ENCODE measurements around the gene TTC28.

The TTC28 gene

DNA sequence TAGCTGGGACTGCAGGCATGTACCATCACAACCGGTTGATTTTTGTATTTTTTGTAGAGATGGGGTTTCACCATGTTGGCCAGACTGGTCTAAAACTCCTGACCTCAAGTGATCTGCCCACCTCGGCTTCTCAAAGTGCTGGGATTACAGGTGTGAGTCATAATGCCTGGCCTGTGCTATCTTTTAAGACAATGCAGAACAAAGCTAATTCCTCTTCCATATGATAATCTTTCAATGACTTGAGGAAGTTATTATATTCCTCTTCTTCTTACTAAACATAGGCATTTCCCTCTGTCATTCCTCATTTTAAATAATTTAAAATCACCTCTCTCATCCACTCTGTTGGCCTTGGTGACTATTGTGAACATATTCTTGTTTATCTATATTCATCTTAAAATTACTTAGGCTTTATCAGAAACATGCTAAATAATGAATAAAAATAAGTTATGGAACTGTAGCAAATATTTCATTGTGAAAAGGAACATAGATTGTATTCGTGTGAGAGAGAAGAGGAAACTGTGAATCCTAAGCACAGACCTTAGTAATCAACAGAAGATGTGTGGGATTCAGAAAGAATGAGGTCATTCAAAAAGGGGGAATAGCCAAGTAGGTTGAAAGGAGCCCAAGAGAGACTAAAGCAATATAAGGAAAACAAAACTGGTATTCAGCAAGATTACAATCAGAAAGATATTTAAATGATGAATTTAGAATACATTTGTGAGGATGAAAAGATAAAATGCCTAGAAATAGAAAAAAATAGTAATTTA is 269.4 kb downstream of the TTC28 start:
- no peaks in the 10 kb centered on the region for H3K27me3 Mint-ChIP-seq (ENCODE audit: low read depth)
- H3K27ac Mint-ChIP-seq: peak overlapping the region in 2 of 3 experiments; percentile 2 to 23
- H3K36me3 Mint-ChIP-seq (ENCODE audit: low read depth): peaks cover 7% of the 10 kb centered on the region
- peaks cover 50% of the 10 kb centered on the region for H3K4me1 Mint-ChIP-seq
- H3K4me3 Mint-ChIP-seq: no peak overlapping the region
- H3K9me3 Mint-ChIP-seq: no peaks in the 10 kb centered on the region
- TF ChIP-seq, protein P1, sequence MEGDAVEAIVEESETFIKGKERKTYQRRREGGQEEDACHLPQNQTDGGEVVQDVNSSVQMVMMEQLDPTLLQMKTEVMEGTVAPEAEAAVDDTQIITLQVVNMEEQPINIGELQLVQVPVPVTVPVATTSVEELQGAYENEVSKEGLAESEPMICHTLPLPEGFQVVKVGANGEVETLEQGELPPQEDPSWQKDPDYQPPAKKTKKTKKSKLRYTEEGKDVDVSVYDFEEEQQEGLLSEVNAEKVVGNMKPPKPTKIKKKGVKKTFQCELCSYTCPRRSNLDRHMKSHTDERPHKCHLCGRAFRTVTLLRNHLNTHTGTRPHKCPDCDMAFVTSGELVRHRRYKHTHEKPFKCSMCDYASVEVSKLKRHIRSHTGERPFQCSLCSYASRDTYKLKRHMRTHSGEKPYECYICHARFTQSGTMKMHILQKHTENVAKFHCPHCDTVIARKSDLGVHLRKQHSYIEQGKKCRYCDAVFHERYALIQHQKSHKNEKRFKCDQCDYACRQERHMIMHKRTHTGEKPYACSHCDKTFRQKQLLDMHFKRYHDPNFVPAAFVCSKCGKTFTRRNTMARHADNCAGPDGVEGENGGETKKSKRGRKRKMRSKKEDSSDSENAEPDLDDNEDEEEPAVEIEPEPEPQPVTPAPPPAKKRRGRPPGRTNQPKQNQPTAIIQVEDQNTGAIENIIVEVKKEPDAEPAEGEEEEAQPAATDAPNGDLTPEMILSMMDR (IDR thresholded peaks at IDR 0.05; ENCODE audit: unreplicated experiment in 3 of 3): no peak

- Mint-ChIP-seq H3K9me3 (no peaks in the 10 kb centered on the region), H3K4me1 (peaks cover 42% of the 10 kb centered on the region), H3K36me3 (ENCODE audit: low read depth) (peaks cover 7% of the 10 kb centered on the region), H3K27ac (peak overlapping the region; percentile 44 to 73 (median 57)), H3K27me3 (ENCODE audit: low read depth) (no peaks in the 10 kb centered on the region), H3K4me3 (peak overlapping the region in 1 of 3 experiments; percentile 38)
- TF ChIP-seq, protein P1 (IDR thresholded peaks at IDR 0.05; ENCODE audit: unreplicated experiment in 3 of 3): no peak
These were observed 270.9 kb downstream of the TTC28 start for GRCh38 chr22:28408709-28409108.

DNA sequence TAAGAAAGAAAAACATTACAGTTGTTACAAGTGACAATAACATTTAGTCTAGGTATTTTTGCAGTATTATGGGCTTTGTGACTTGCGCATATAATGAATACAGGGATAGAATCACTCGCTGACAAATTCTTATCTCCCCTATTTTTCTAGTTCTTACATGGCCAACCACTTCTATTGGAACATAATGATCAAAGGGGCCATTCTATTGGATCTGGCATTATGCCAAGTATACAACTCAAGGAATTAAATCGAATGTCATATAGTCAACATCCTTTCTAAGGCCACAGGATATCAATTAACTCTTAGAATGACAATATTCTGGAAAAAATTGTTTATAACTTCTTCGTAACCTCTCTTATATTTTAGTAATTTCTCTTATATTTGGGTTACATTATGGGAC is 272.0 kb downstream of the TTC28 start:
- H3K36me3 Mint-ChIP-seq (ENCODE audit: low read depth): peaks cover 7% of the 10 kb centered on the region
- no peaks in the 10 kb centered on the region for H3K27me3 Mint-ChIP-seq (ENCODE audit: low read depth)
- TF ChIP-seq, protein P1 (IDR thresholded peaks at IDR 0.05; ENCODE audit: unreplicated experiment in 3 of 3): no peak
- H3K27ac Mint-ChIP-seq: peak overlapping the region in 1 of 3 experiments; percentile 21
- H3K4me3 Mint-ChIP-seq: no peak overlapping the region
- H3K4me1 Mint-ChIP-seq: peaks cover 40% of the 10 kb centered on the region
- H3K9me3 Mint-ChIP-seq: no peaks in the 10 kb centered on the region

GRCh38 chr22:28406246-28406645 is 273.4 kb downstream of the TTC28 start:
- H3K4me1 Mint-ChIP-seq: peaks cover 39% of the 10 kb centered on the region
- H3K9me3 Mint-ChIP-seq: no peaks in the 10 kb centered on the region
- H3K27me3 Mint-ChIP-seq (ENCODE audit: low read depth): no peaks in the 10 kb centered on the region
- H3K36me3 Mint-ChIP-seq (ENCODE audit: low read depth): peaks cover 7% of the 10 kb centered on the region
- H3K4me3 Mint-ChIP-seq: no peak overlapping the region
- no peak overlapping the region for H3K27ac Mint-ChIP-seq
- TF ChIP-seq, protein P1 (IDR thresholded peaks at IDR 0.05; ENCODE audit: unreplicated experiment in 3 of 3): no peak

DNA sequence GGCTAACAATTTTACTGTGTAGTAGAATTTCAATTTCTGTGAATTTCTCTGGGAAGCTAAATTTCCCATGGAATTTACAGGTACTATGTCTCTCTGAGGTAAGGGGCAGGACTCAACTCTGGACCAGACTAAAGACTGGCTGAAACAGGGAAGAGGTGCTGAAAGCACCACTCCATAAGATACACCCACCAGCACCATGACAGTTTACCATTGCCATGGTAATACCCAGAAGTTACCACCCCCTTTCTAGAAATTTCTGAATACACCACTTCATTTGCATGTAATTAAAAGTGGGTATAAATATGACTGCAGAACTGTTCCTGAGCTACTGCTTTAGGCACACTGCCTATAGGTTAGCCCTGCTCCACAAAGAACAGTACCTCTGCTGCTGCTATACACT is 274.1 kb downstream of the TTC28 start:
- H3K27ac Mint-ChIP-seq: no peak overlapping the region
- TF ChIP-seq, protein P1 (IDR thresholded peaks at IDR 0.05; ENCODE audit: unreplicated experiment in 3 of 3): no peak
- peaks cover 7% of the 10 kb centered on the region for H3K36me3 Mint-ChIP-seq (ENCODE audit: low read depth)
- no peaks in the 10 kb centered on the region for H3K27me3 Mint-ChIP-seq (ENCODE audit: low read depth)
- no peak overlapping the region for H3K4me3 Mint-ChIP-seq
- H3K4me1 Mint-ChIP-seq: peaks cover 35% of the 10 kb centered on the region
- no peaks in the 10 kb centered on the region for H3K9me3 Mint-ChIP-seq

- Mint-ChIP-seq H3K36me3 (ENCODE audit: low read depth) (peaks cover 10% of the 10 kb centered on the region), H3K9me3 (no peaks in the 10 kb centered on the region), H3K4me1 (peaks cover 37% of the 10 kb centered on the region), H3K27me3 (ENCODE audit: low read depth) (no peaks in the 10 kb centered on the region), H3K4me3 (no peak overlapping the region), H3K27ac (no peak overlapping the region)
- TF ChIP-seq, protein P1 (IDR thresholded peaks at IDR 0.05; ENCODE audit: unreplicated experiment in 3 of 3): no peak
These were observed 277.1 kb downstream of the TTC28 start for GRCh38 chr22:28402539-28402938.

Measured in nephron (organoid).